GM21529 (cell line): ENCODE measurements around the gene LYPD1.
A peak's percentile ranks its signal among the peaks of the same experiment; 100 is the strongest.

Source experiments
- ATAC-seq: cut with Tn5 transposase; IDR thresholded peaks from one replicate; pipeline ENCODE4 v1.9.1; 2021; ENCODE audit not compliant: unreplicated experiment

LYPD1 gene

GRCh38 chr2:132668987-132669907 is 758 bp downstream of the LYPD1 start:
- no peak for ATAC-seq

- ATAC-seq: no peak
Measured at GRCh38 chr2:132668189-132668823, 1.7 kb downstream of the LYPD1 start.

GRCh38 chr2:132667706-132668105 is 2.3 kb downstream of the LYPD1 start:
- ATAC-seq: no peak

DNA sequence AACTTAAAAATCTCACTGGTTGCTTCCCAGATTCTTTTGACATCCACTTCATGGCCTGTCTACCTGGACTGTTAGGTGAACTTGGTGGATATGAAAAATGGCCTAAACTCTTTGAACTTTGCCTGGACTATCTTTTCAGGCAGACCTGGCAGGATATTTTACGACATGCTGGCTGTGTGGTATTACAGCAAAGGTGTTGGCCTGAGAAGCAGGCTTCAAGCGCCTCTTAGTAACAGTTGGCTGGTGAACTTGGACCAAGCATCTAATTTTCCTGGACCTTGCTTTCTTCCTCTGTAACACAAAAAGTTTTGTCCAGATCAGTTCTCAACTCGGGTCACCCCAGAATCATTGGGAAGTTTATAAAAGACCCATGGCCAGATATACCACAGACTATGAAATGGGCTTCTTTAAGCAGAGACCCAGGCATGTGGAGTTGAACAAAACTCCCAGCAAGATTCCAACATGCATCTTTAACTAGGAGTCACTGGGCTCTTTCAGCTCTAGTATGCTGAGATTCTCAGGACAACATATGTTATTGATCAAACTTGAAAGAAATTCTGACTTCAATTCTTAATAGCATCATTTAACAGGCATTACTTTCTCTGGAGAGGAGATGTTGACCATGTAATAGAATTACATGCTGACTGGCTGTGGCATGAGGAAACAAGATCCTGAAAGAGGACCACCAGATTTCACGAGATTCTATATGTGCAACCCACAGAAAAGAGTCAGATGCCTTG is 4.4 kb downstream of the LYPD1 start:
- no peak for ATAC-seq

GRCh38 chr2:132664096-132664495 is 5.9 kb downstream of the LYPD1 start:
- ATAC-seq: no peak

DNA sequence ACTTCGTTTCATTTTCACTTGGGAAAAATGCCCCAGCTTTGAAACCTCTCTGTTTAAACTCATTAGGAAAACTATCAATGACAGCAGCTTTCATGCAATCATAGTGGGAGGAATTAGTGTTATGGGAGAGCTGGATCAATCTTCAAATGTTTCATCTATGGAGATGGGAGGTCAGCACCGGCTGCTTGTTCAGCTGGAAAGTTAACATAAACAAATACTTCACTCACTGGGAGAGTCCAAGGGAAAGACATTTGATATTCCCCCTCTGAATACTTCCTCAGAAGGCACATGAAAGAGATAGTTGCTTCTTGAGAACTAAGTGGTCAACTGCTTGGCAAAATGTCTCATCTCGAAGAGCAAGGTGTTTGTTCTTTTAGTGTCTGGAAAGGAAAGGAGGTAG is 7.3 kb downstream of the LYPD1 start:
- no peak for ATAC-seq

GRCh38 chr2:132659331-132659730 is 10.7 kb downstream of the LYPD1 start:
- no peak for ATAC-seq

GRCh38 chr2:132656266-132656975 is 13.6 kb downstream of the LYPD1 start:
- no peak for ATAC-seq

DNA sequence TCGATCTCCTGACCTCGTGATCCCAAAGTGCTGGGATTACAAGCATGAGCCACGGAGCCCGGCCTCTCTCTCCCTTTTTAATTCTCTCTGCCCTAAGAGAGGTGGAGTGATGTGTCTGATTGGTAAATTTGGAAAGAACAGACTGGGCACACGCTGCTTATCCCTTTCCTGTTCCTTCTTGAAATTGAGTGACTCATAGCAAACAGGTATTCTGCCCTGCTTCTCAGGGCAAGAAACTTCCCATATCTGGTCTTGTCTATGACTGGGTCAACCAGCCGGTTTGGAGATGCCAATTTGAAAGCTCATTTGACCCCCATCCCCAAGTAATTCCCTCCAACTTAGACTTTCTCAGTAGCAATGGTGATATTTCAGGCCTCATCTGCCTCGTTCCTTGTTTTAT is 15.0 kb downstream of the LYPD1 start:
- ATAC-seq: no peak

- ATAC-seq: no peak
Measured at GRCh38 chr2:132654335-132654734, 15.7 kb downstream of the LYPD1 start.

- no peak for ATAC-seq
Measured at GRCh38 chr2:132652474-132652873, 17.5 kb downstream of the LYPD1 start.

GRCh38 chr2:132651115-132652045 is 18.6 kb downstream of the LYPD1 start:
- ATAC-seq: no peak

DNA sequence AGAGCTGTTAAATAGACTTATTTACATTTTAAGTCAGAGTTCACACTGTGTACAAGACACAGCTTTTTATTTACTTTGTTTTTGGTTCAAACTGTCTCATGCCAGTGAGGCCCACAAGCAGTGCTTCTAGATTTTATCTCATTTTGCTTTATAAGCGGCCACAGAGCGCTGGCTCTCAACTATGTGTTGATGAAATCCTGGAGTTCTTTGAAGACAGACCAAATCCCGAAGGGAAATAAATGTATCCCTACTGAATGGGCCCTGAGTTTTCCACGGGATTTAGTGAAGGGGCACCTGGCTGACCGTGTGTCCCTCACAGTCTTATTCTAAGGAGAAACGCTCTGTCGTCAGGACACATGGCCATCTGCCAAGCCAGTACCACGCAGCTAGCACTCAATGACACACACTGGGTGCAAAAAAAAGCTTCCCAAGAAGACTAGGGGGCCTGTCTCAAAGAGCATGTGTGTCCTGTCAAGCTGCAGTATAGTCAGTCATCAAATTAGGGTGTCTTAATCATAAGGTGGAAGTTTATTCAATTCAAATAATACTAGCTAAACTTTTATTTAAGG is 23.4 kb downstream of the LYPD1 start:
- ATAC-seq: no peak

- ATAC-seq: peak; percentile 50
Measured at GRCh38 chr2:132645722-132646539, 24.1 kb downstream of the LYPD1 start.

GRCh38 chr2:132645176-132645575 is 24.8 kb downstream of the LYPD1 start:
- ATAC-seq: no peak

GRCh38 chr2:132642415-132642814 is 27.6 kb downstream of the LYPD1 start:
- ATAC-seq: no peak

GRCh38 chr2:132641819-132642218 is 28.2 kb downstream of the LYPD1 start:
- ATAC-seq: no peak

- ATAC-seq: no peak
Measured at GRCh38 chr2:132640116-132640515, 29.9 kb downstream of the LYPD1 start.
